Lower lobe of right lung (tissue), 2 donors: Measurements from ENCODE around the gene KCNK15. TPM values are rescaled to one million over a fixed set of nuclear protein-coding genes. Genes with fewer than 3 reads are reported as not detected.
"Not testable (repeated sequence)": the region's sequence is repeated elsewhere in the genome, so short reads cannot be mapped to it uniquely, and the experiment has no call there.

Experiments
- ATAC-seq, 2 donors: fragments of 200-7000 bp; cut with Tn5 transposase; one replicate each; pipeline ENCODE4 v1.9.1; 2020 to 2022; ENCODE audit warnings: mild to moderate bottlenecking in 2 of 2, moderate library complexity in 2 of 2
- DNase-seq: peaks from one replicate; pipeline ENCODE4 v3.0.0-alpha.2; 2020
- H3K27ac ChIP-seq: fragments of 200-600 bp; one replicate; pipeline ENCODE4 v1.8.0; 2022
- H3K27me3 ChIP-seq: fragments of 200-600 bp; one replicate; pipeline ENCODE4 v1.8.0; 2022; ENCODE audit warnings: low read depth
- H3K36me3 ChIP-seq: fragments of 200-600 bp; one replicate; pipeline ENCODE4 v1.8.0; 2022; ENCODE audit warnings: mild to moderate bottlenecking
- H3K4me1 ChIP-seq: fragments of 200-600 bp; one replicate; pipeline ENCODE4 v1.8.0; 2022
- H3K4me3 ChIP-seq: fragments of 200-600 bp; one replicate; pipeline ENCODE4 v1.8.0; 2022; ENCODE audit warnings: mild to moderate bottlenecking
- H3K9me3 ChIP-seq: fragments of 200-600 bp; one replicate; pipeline ENCODE4 v1.8.0; 2022
- intact Hi-C: fragments of 100-400 bp; cut with DNase I; formaldehyde crosslinking; loops from one replicate; pipeline ENCODE4 v1.11.0; 2022
- total RNA-seq: library from RNA; stranded (reverse); fragmentation: NEBNext Ultra II Directional; extraction: Animal tissue kit (Norgen Biotek cat#: 25700); gene quantifications from one replicate; pipeline ENCODE4 v1.2.1, GENCODE V29; 2021
- TF ChIP-seq, protein P1 (sequence below): fragments of 200-600 bp; IDR thresholded peaks from one replicate; pipeline ENCODE4 v1.8.0; 2022; ENCODE audit warnings: antibody characterized with exemption, mild to moderate bottlenecking
- donor health status: DM: no; HTN: yes; CAD: no; lungs with severe emphysema.

Gene KCNK15
- total RNA-seq, 1 donor from 2014 or later: 0.89 TPM

DNA sequence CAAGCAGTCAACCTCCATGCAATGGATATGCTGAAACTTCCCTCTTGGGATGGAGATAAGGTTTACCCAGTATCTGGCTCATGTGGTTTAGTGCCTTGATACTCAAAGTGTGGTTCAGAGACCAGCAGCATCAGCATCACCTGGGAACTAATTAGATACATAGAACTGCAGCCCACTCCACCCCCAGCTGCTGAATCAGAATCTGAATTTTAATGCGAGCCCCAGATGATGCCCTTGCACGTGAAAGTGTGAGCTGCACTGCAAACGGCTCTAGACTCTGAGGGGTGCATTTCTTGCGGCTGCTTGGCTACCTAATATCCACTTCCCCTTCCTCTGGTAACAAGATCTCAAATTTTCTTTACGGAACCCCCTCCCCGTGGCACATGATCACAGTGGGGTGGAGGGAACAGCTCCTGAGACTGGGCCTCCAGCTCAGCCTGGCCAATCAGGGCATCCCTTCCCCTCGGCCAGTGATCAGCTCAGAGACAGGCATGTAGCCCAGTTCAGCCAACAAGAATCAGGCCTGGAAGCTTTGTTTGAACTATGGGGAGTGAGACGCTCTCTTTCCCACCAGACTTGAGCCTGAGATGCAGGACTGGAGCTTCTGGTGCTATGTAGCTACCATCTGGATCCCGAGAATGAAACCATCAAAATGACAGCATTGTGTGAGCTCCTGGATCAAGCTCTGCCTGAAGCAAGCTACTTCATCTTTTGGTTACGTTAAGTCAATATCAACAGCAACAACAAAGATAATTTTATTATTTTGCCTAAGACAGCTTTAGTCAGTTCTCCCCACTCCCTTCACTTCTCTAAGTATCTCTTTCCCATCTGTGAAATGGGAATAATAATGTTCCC, 12.8 kb downstream of the KCNK15 start:
- no peaks in the 10 kb centered on the region for H3K27me3 ChIP-seq
- no peak for ATAC-seq
- no peak for DNase-seq
- no peaks in the 10 kb centered on the region for H3K9me3 ChIP-seq
- H3K4me1 ChIP-seq: peaks cover 11% of the 10 kb centered on the region
- H3K4me3 ChIP-seq: no peak overlapping the region
- no peak overlapping the region for H3K27ac ChIP-seq
- H3K36me3 ChIP-seq: no peaks in the 10 kb centered on the region
- TF ChIP-seq, protein P1, sequence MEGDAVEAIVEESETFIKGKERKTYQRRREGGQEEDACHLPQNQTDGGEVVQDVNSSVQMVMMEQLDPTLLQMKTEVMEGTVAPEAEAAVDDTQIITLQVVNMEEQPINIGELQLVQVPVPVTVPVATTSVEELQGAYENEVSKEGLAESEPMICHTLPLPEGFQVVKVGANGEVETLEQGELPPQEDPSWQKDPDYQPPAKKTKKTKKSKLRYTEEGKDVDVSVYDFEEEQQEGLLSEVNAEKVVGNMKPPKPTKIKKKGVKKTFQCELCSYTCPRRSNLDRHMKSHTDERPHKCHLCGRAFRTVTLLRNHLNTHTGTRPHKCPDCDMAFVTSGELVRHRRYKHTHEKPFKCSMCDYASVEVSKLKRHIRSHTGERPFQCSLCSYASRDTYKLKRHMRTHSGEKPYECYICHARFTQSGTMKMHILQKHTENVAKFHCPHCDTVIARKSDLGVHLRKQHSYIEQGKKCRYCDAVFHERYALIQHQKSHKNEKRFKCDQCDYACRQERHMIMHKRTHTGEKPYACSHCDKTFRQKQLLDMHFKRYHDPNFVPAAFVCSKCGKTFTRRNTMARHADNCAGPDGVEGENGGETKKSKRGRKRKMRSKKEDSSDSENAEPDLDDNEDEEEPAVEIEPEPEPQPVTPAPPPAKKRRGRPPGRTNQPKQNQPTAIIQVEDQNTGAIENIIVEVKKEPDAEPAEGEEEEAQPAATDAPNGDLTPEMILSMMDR: no peak
- intact Hi-C loops: no loop called here

DNA sequence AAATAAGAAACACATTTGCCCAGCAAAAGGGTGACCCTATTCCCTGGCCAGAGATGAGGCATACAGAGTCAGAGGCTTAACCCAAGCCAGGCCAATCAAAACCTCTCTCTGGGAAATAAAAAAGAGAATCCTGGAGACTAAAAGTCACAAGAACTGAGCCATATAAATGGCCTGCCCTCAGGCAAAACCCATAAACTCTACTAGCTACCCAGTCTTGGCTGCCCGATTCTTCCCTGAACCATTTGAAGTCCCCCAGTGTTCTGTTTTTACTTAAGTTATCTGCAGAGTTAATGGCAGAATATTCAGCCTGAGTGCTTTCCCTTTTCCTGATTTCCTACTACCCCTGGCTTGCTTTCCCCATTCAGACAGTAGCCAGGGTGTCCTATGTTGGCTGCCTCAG, 13.9 kb downstream of the KCNK15 start:
- no peaks in the 10 kb centered on the region for H3K27me3 ChIP-seq
- no peak for DNase-seq
- H3K36me3 ChIP-seq: no peaks in the 10 kb centered on the region
- intact Hi-C loops: no loop called here
- no peak for ATAC-seq
- no peak overlapping the region for H3K27ac ChIP-seq
- no peak overlapping the region for H3K4me3 ChIP-seq
- TF ChIP-seq, protein P1: no peak
- no peaks in the 10 kb centered on the region for H3K9me3 ChIP-seq
- peaks cover 11% of the 10 kb centered on the region for H3K4me1 ChIP-seq

DNA sequence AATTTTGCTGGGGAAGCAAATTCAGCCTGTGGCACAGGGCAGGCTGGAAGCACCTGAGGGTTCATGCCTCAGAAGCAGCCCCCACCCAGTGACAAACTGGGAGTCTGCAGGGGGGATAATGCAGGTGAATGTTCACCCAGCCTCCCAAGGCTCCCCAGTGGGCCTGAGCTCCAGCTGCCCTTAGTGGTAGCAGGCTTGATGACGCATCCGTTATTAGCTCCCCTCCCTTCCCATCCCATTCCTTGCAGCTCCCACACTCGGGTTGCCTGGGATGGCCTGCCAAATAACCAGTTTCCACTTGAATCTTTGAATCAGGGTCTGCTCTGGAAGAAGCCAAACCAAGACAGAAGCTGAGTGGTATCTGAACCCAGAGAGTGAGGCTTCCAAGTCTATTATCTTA, 15.8 kb downstream of the KCNK15 start:
- no peak for DNase-seq
- intact Hi-C loops: no loop called here
- Histone ChIP-seq H3K4me1 (peaks cover 11% of the 10 kb centered on the region), H3K27ac (peak overlapping the region; percentile 18), H3K36me3 (no peaks in the 10 kb centered on the region), H3K4me3 (no peak overlapping the region), H3K27me3 (no peaks in the 10 kb centered on the region), H3K9me3 (no peaks in the 10 kb centered on the region)
- no peak for ATAC-seq
- TF ChIP-seq, protein P1: no peak

DNA sequence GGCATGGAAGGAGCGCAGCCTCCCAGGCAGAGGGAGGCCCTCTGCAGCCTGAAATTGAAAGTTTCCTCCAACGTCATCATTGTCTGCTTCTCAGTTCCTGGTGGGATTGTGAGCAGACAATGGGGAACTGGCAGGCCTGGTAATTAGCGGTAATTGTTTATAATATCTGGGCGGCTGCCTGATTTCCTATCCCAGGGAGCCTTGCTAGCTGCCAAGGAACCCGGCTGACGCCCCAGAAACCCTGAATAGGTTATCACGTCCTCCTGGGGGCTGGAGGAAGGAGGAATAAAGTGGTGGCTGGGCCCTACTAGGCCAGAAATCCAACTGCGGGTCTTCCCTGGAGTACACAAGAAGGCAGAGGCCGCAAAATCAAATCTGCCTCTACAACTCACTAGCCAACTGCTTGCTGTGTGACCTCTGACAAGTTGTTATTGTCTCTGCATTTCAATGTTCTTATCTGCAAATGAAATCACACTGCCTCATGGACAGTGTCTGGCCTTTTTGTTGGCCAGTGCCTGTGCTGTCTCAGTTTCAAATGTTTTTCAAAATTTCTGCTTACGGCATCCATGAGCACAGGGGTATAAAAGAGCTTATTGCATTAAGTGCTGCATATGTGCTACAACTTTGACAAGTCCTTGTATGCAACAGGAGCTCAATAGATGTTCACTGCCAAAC, 16.9 kb downstream of the KCNK15 start:
- H3K4me1 ChIP-seq: peaks cover 11% of the 10 kb centered on the region
- H3K4me3 ChIP-seq: no peak overlapping the region
- peak overlapping the region; percentile 65 for H3K27ac ChIP-seq
- H3K36me3 ChIP-seq: no peaks in the 10 kb centered on the region
- H3K27me3 ChIP-seq: peaks cover 3% of the 10 kb centered on the region
- ATAC-seq: peak; percentile 27 to 50
- no peaks in the 10 kb centered on the region for H3K9me3 ChIP-seq
- no peak for DNase-seq
- TF ChIP-seq, protein P1: no peak
- intact Hi-C loops: no loop called here

DNA sequence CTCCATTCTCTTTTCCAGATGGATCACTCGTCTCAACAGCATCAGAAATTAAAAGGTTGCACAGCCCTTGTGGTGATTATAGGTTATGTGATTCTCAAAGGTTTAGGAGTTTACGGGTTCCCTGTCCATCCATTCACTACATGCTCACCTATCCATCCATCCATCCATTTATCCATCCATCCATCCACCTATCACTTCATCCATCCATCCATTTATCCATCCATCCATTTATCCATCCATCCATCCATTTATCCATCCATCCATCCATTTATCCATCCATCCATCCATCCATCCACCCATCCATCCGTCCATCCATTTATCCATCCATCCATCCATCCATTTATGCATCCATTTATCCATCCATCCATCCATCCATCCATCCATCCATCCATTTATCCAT, 18.1 kb downstream of the KCNK15 start:
- DNase-seq, H3K36me3 ChIP-seq, H3K27ac ChIP-seq, intact Hi-C loops, ATAC-seq, H3K9me3 ChIP-seq, H3K4me3 ChIP-seq, H3K27me3 ChIP-seq: not testable (repeated sequence)
- H3K4me1 ChIP-seq: peaks cover 11% of the 10 kb centered on the region

DNA sequence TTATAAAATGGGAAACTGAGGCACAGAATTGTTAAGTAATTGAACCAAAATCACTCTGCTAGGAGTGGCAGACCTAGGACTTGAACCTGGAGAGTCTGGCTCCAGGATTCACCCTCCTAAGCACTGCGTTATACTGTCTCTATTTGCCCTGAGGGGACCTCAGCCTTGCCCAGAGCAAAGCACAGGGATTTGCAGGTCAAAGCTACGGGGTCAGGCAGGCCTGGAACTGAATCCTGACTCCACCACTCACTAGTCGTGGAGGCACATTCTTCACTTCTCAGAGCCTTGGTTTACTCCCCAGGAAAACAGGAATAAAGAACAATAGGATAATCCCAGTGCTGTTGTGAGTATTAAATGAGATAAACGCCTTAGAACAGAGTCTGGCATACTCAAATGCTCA, 19.4 kb downstream of the KCNK15 start:
- intact Hi-C loops: no loop called here
- no peaks in the 10 kb centered on the region for H3K9me3 ChIP-seq
- peaks cover 3% of the 10 kb centered on the region for H3K27me3 ChIP-seq
- H3K4me1 ChIP-seq: peaks cover 11% of the 10 kb centered on the region
- no peak overlapping the region for H3K4me3 ChIP-seq
- TF ChIP-seq, protein P1: no peak
- no peak overlapping the region for H3K27ac ChIP-seq
- no peak for DNase-seq
- H3K36me3 ChIP-seq: no peaks in the 10 kb centered on the region
- ATAC-seq: no peak
